Astrocyte of the cerebellum (primary cell): ENCODE results near the gene IL36RN.
A peak's percentile ranks its signal among the peaks of the same experiment; 100 is the strongest.

Experiments used
- DNase-seq: peaks from one replicate; pipeline ENCODE4 v3.0.0-alpha.2; 2011; ENCODE audit warnings: low read depth
- H3K4me3 ChIP-seq: 2 replicates; pipeline ENCODE4 v1.5.1; 2011; ENCODE audit warnings: mild to moderate bottlenecking, low read depth, low read length, moderate library complexity
- CTCF ChIP-seq: IDR thresholded peaks from 2 replicates; pipeline ENCODE4 v1.5.1; 2012; ENCODE audit warnings: low read length, low read depth, moderate library complexity, mild to moderate bottlenecking; ENCODE audit errors: missing control alignments
- in situ Hi-C: cut with HindIII; loops from 2 replicates; pipeline ENCODE4 v1.10.0; 2017; ENCODE audit warnings: low sequenced_read_pairs

The IL36RN gene

GRCh38 chr2:113081488-113082210 lies 22.7 kb downstream of the IL36RN start:
- in situ Hi-C loops = no loop called here
- no peak overlapping the region for H3K4me3 ChIP-seq
- no peak for TF ChIP-seq CTCF
- no peak for DNase-seq

- no peak for TF ChIP-seq CTCF
- no peak overlapping the region for H3K4me3 ChIP-seq
- in situ Hi-C loops = no loop called here
- no peak for DNase-seq
These were observed 24.3 kb downstream of the IL36RN start for GRCh38 chr2:113083296-113083695.

- in situ Hi-C loops = no loop called here
- peak; percentile 47 for TF ChIP-seq CTCF
- no peak for DNase-seq
- no peak overlapping the region for H3K4me3 ChIP-seq
These were observed 25.4 kb downstream of the IL36RN start for GRCh38 chr2:113084249-113085000.

- DNase-seq = no peak
- H3K4me3 ChIP-seq = no peak overlapping the region
- in situ Hi-C loops = no loop called here
- no peak for TF ChIP-seq CTCF
These were observed 26.5 kb downstream of the IL36RN start for GRCh38 chr2:113085542-113085941.

- no peak for DNase-seq
- in situ Hi-C loops = no loop called here
- no peak for TF ChIP-seq CTCF
- no peak overlapping the region for H3K4me3 ChIP-seq
These were observed 29.4 kb downstream of the IL36RN start for GRCh38 chr2:113088213-113088992.

- no peak for TF ChIP-seq CTCF
- H3K4me3 ChIP-seq = no peak overlapping the region
- in situ Hi-C loops = no loop called here
- no peak for DNase-seq
These were observed 30.9 kb downstream of the IL36RN start for GRCh38 chr2:113089916-113090315.
